CD4-positive, alpha-beta T cell (primary cell): Measurements from ENCODE around the gene PTPRE. TPM values are rescaled to one million over a fixed set of nuclear protein-coding genes. Genes with fewer than 3 reads are reported as not detected.

Experiments
- ATAC-seq: fragments of 200-7000 bp; cut with Tn5 transposase; one replicate; pipeline ENCODE4 v1.10.0; 2022; ENCODE audit warnings: mild to moderate bottlenecking; ENCODE audit not compliant: poor library complexity
- CTCF ChIA-PET: fragments of 350-600 bp; sonication (Branson Sonifier 250); formaldehyde crosslinking; loops from one replicate; lab custom pipeline; 2021; ENCODE audit warnings: antibody characterized with exemption, inconsistent platforms; lab: Charles Lee
- POLR2A ChIA-PET: fragments of 350-600 bp; sonication (Branson Sonifier 250); formaldehyde crosslinking; loops from one replicate; lab custom pipeline; 2021; ENCODE audit warnings: antibody characterized with exemption, inconsistent platforms; lab: Charles Lee
- DNase-seq, 14 experiments: peaks; one replicate each; pipeline ENCODE4 v3.0.0-alpha.2; 2013 to 2020; ENCODE audit warnings: mixed read lengths in 2 of 14
- H3K27ac ChIP-seq, 2 donors: one replicate each; pipeline versions ENCODE4 v1.5.1 to v1.7.0; 2013; ENCODE audit warnings: low read length in 2 of 2, low read depth in 1 of 2, mild to moderate bottlenecking in 1 of 2
- H3K27me3 ChIP-seq, 2 experiments: 1 replicate in 1 of 2; 2 replicates in 1 of 2; pipeline versions ENCODE4 v1.6.1 to v1.7.0; 2013; ENCODE audit warnings: low read length in 2 of 2, control low read depth in 1 of 2, mild to moderate bottlenecking in 1 of 2, moderate library complexity in 1 of 2; ENCODE audit not compliant: insufficient read depth in 2 of 2, control insufficient read depth in 1 of 2
- H3K36me3 ChIP-seq: one replicate; pipeline ENCODE4 v1.6.1; 2013; ENCODE audit warnings: low read length, control low read depth; ENCODE audit not compliant: insufficient read depth
- H3K4me1 ChIP-seq: one replicate; pipeline ENCODE4 v1.6.1; 2013; ENCODE audit warnings: low read length, control low read depth; ENCODE audit not compliant: insufficient read depth
- H3K4me3 ChIP-seq: one replicate; pipeline ENCODE4 v1.5.1; 2013; ENCODE audit warnings: mild to moderate bottlenecking, low read length, moderate library complexity
- H3K9me3 ChIP-seq, 2 experiments: 1 replicate in 1 of 2; 2 replicates in 1 of 2; pipeline versions ENCODE4 v1.6.1 to v1.7.0; 2013; ENCODE audit warnings: low read length in 2 of 2, mild to moderate bottlenecking in 2 of 2, control low read depth in 1 of 2, moderate library complexity in 1 of 2; ENCODE audit not compliant: control insufficient read depth in 1 of 2, insufficient read depth in 1 of 2
- H3K27ac Mint-ChIP-seq: one replicate; pipeline ENCODE4 v1.8.0; 2020; ENCODE audit warnings: mixed read lengths
- H3K27me3 Mint-ChIP-seq: one replicate; pipeline ENCODE4 v1.8.0; 2021; ENCODE audit warnings: mixed read lengths
- H3K36me3 Mint-ChIP-seq: one replicate; pipeline ENCODE4 v1.8.0; 2021; ENCODE audit warnings: low read depth, mixed read lengths
- H3K4me1 Mint-ChIP-seq: one replicate; pipeline ENCODE4 v1.8.0; 2021; ENCODE audit warnings: low read depth, mixed read lengths
- H3K4me3 Mint-ChIP-seq: one replicate; pipeline ENCODE4 v1.8.0; 2020; ENCODE audit warnings: mild to moderate bottlenecking, mixed read lengths
- H3K9me3 Mint-ChIP-seq: one replicate; pipeline ENCODE4 v1.8.0; 2020; ENCODE audit warnings: mixed read lengths
- intact Hi-C, 2 experiments: fragments of 100-400 bp; cut with DNase I in 1 of 2; cut with micrococcal nuclease in 1 of 2; formaldehyde crosslinking; loops; one replicate each; pipeline versions ENCODE4 v1.15.1 to v1.9.0; 2023 to 2025; cut with DNase I, micrococcal nuclease
- total RNA-seq, 174 experiments: library from RNA in 2 of 174; stranded (reverse) in 2 of 174; gene quantifications; one replicate each; pipeline ENCODE4 v1.2.3 and lab custom pipeline; 2021 to 2026
- TF ChIP-seq, protein P1 (sequence below): fragments of 200-600 bp; IDR thresholded peaks from one replicate; pipeline ENCODE4 v1.8.0; 2022; ENCODE audit warnings: antibody characterized with exemption, mild to moderate bottlenecking

The PTPRE gene
- total RNA-seq, 2 experiments from 2014 or later, result 47.6 to 55.1 TPM

DNA sequence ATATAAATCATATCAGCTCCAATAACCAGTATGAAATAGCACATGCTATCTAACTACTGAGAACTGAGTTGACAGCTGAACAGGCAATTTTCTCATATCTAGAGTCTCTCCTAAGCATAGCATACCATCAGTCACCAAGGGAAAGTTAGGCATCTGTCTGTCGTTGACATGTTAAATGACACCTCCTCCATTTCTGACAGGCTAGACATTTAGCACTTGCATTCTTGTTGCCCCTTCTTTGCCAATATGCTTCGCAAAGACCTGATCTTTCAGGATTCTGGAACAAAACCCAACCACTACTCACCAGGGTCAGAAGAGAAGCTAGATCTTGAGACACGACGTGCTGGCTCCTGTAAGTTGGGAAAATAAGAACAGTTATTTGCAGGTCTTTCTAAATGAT is 209.3 kb downstream of the PTPRE start:
- Mint-ChIP-seq H3K36me3 (no peaks in the 10 kb centered on the region), H3K4me3 (no peak overlapping the region), H3K27me3 (peaks cover 7% of the 10 kb centered on the region), H3K27ac (no peak overlapping the region), H3K9me3 (no peaks in the 10 kb centered on the region), H3K4me1 (peaks cover 4% of the 10 kb centered on the region)
- DNase-seq (no peak), ATAC-seq (no peak)
- Histone ChIP-seq H3K27ac (no peak overlapping the region), H3K4me1 (no peaks in the 10 kb centered on the region), H3K4me3 (no peak overlapping the region), H3K9me3 (no peaks in the 10 kb centered on the region), H3K36me3 (no peaks in the 10 kb centered on the region), H3K27me3 (no peaks in the 10 kb centered on the region)
- ChIA-PET CTCF (no interaction called here), POLR2A (interaction anchor here (0.6 to 1.4 kb wide), 2 partner anchors 8 to 9 kb away, joined by 3 read pairs; no protein-coding TSS in a partner anchor)
- TF ChIP-seq, protein P1, sequence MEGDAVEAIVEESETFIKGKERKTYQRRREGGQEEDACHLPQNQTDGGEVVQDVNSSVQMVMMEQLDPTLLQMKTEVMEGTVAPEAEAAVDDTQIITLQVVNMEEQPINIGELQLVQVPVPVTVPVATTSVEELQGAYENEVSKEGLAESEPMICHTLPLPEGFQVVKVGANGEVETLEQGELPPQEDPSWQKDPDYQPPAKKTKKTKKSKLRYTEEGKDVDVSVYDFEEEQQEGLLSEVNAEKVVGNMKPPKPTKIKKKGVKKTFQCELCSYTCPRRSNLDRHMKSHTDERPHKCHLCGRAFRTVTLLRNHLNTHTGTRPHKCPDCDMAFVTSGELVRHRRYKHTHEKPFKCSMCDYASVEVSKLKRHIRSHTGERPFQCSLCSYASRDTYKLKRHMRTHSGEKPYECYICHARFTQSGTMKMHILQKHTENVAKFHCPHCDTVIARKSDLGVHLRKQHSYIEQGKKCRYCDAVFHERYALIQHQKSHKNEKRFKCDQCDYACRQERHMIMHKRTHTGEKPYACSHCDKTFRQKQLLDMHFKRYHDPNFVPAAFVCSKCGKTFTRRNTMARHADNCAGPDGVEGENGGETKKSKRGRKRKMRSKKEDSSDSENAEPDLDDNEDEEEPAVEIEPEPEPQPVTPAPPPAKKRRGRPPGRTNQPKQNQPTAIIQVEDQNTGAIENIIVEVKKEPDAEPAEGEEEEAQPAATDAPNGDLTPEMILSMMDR, result no peak
- intact Hi-C loops, result no loop called here

DNA sequence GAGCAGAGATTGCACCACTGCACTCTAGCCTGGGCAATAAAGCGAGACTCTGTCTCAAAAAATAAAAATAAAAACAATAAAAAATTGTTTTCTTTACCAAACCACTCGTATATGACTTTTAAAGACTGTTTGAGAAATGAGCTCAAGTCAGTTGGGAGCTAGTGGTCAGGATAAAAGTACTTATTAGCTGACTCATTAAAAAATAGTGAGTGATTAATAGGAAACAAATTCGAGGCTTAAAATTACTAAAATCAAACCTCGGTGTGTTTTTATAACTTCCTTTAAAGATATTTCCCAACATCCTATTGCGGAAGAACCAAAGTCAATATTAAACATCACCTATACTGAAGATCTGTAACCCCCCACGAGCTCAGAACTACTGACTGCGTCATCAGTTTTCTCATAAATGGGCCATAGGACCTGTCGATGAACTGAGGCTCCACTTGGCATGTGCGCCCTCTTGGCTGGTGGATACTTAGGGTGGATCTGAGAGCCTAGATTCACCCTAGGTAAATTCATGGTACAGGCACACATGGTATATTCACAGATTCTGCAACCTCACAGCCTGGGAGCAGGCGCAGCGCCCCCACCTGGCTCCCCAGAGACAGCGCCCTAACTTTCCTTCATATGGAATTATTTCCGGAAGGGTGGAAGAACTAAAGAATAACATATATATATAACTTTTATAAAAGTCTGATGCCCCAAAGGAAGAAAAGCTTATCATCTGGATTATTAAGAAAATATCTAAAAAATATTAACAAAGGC is 210.1 kb downstream of the PTPRE start:
- intact Hi-C loops, result no loop called here
- H3K4me3 Mint-ChIP-seq, result no peak overlapping the region
- no peaks in the 10 kb centered on the region for H3K9me3 Mint-ChIP-seq
- Histone ChIP-seq H3K27me3 (no peaks in the 10 kb centered on the region), H3K36me3 (no peaks in the 10 kb centered on the region), H3K27ac (no peak overlapping the region), H3K4me3 (no peak overlapping the region), H3K4me1 (no peaks in the 10 kb centered on the region), H3K9me3 (no peaks in the 10 kb centered on the region)
- no peak overlapping the region for H3K27ac Mint-ChIP-seq
- ChIA-PET POLR2A (no interaction called here), CTCF (no interaction called here)
- H3K36me3 Mint-ChIP-seq, result no peaks in the 10 kb centered on the region
- ATAC-seq (no peak), DNase-seq (no peak)
- TF ChIP-seq, protein P1, result no peak
- H3K27me3 Mint-ChIP-seq, result peaks cover 12% of the 10 kb centered on the region
- peaks cover 4% of the 10 kb centered on the region for H3K4me1 Mint-ChIP-seq

DNA sequence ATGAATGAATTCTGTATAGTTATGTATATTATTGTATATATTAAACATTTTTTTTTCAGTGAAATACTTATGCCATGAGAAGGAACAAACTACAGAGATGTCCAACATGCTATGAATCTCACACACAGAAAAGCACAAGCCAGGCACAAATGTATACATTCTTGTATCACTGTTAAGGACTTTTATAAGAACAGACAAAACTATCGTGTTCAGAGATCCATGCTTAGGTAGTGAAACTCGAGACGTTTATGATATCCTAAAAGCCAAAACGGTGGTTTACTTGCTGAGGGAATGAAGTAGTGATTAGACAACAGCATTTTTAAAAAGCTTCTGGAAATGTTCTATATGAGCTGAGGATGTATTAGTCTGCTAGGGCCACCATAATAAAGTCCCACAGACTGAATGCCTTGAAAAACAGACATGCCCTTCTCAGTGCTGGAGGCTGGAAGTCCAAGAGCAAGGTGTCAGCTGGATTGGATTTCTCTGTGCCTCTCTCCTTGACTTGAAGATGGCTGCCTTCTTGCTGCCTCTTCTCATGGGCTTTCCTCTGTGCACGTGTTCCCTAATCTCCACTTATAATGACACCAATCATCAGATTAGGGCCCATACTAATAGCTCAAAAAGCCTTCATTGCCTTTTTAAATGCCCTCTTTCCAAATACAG is 215.0 kb downstream of the PTPRE start:
- peaks cover 27% of the 10 kb centered on the region for H3K4me1 Mint-ChIP-seq
- Histone ChIP-seq H3K9me3 (peaks cover 0 to 5% of the 10 kb centered on the region in 2 experiments), H3K27me3 (peaks cover 16 to 28% of the 10 kb centered on the region in 2 experiments), H3K4me3 (no peak overlapping the region), H3K36me3 (no peaks in the 10 kb centered on the region), H3K4me1 (peaks cover 20% of the 10 kb centered on the region), H3K27ac (no peak overlapping the region)
- H3K36me3 Mint-ChIP-seq, result no peaks in the 10 kb centered on the region
- POLR2A ChIA-PET, result interaction anchor here (1.3 kb wide), 1 partner anchor 18 kb away, joined by 5 read pairs; no protein-coding TSS in a partner anchor
- H3K9me3 Mint-ChIP-seq, result no peaks in the 10 kb centered on the region
- peaks cover 48% of the 10 kb centered on the region for H3K27me3 Mint-ChIP-seq
- intact Hi-C loops, result loop anchor here in 1 of 2 experiments (10.0 kb wide), 1 partner anchor 1343 kb away; the partner anchor contains the start of gene MGMT
- ATAC-seq (no peak), DNase-seq (no peak)
- H3K27ac Mint-ChIP-seq, result no peak overlapping the region
- TF ChIP-seq, protein P1, result no peak
- CTCF ChIA-PET, result no interaction called here
- H3K4me3 Mint-ChIP-seq, result no peak overlapping the region
